Measurements from ENCODE around the gene IFT80. TPM values are rescaled to one million over a fixed set of nuclear protein-coding genes. Genes with fewer than 3 reads are reported as not detected.

IFT80 gene
- total RNA-seq, 1 donor from 2014 or later, result 10.9 TPM

GRCh38 chr3:160440687-160441086, 41.7 kb upstream of the IFT80 start:
- H3K4me3 ChIP-seq, result no peak overlapping the region
- DNase-seq, result no peak
- no peaks in the 10 kb centered on the region for H3K27me3 ChIP-seq (ENCODE audit: low read depth)
- no peaks in the 10 kb centered on the region for H3K9me3 ChIP-seq (replicated peaks)
- TF ChIP-seq CTCF (IDR thresholded peaks at IDR 0.05; ENCODE audit: borderline replicate concordance), result no peak
- H3K27ac ChIP-seq (replicated peaks), result no peak overlapping the region
- H3K4me1 ChIP-seq, result no peaks in the 10 kb centered on the region
- intact Hi-C loops (cut with micrococcal nuclease), result no loop called here
- H3K36me3 ChIP-seq, result no peaks in the 10 kb centered on the region

- Histone ChIP-seq H3K27ac (replicated peaks) (no peak overlapping the region), H3K36me3 (peaks cover 20% of the 10 kb centered on the region), H3K9me3 (replicated peaks) (no peaks in the 10 kb centered on the region), H3K4me1 (no peaks in the 10 kb centered on the region), H3K27me3 (ENCODE audit: low read depth) (no peaks in the 10 kb centered on the region), H3K4me3 (no peak overlapping the region)
- TF ChIP-seq CTCF (IDR thresholded peaks at IDR 0.05; ENCODE audit: borderline replicate concordance), result no peak
- DNase-seq, result no peak
- intact Hi-C loops (cut with micrococcal nuclease), result no loop called here
Measured at GRCh38 chr3:160437083-160437455, 38.0 kb upstream of the IFT80 start.

GRCh38 chr3:160435747-160436146, 36.7 kb upstream of the IFT80 start:
- TF ChIP-seq CTCF (IDR thresholded peaks at IDR 0.05; ENCODE audit: borderline replicate concordance), result no peak

GRCh38 chr3:160435095-160435494, 36.1 kb upstream of the IFT80 start:
- H3K4me3 ChIP-seq, result no peak overlapping the region
- intact Hi-C loops (cut with micrococcal nuclease), result no loop called here
- no peak for DNase-seq
- H3K27ac ChIP-seq (replicated peaks), result no peak overlapping the region
- H3K4me1 ChIP-seq, result no peaks in the 10 kb centered on the region
- no peaks in the 10 kb centered on the region for H3K27me3 ChIP-seq (ENCODE audit: low read depth)
- no peak for TF ChIP-seq CTCF (IDR thresholded peaks at IDR 0.05; ENCODE audit: borderline replicate concordance)
- peaks cover 40% of the 10 kb centered on the region for H3K36me3 ChIP-seq
- H3K9me3 ChIP-seq (replicated peaks), result no peaks in the 10 kb centered on the region

More at GRCh38 chr3:160435747-160436146, 36.7 kb upstream of the IFT80 start:
- Histone ChIP-seq H3K4me1 (no peaks in the 10 kb centered on the region), H3K27ac (replicated peaks) (no peak overlapping the region), H3K36me3 (peaks cover 33% of the 10 kb centered on the region), H3K4me3 (no peak overlapping the region), H3K27me3 (ENCODE audit: low read depth) (no peaks in the 10 kb centered on the region), H3K9me3 (replicated peaks) (no peaks in the 10 kb centered on the region)
- no peak for DNase-seq
- intact Hi-C loops (cut with micrococcal nuclease), result no loop called here

GRCh38 chr3:160434071-160434470, 35.0 kb upstream of the IFT80 start:
- no peaks in the 10 kb centered on the region for H3K4me1 ChIP-seq
- no peak overlapping the region for H3K27ac ChIP-seq (replicated peaks)
- intact Hi-C loops (cut with micrococcal nuclease), result no loop called here
- H3K36me3 ChIP-seq, result peaks cover 50% of the 10 kb centered on the region
- no peaks in the 10 kb centered on the region for H3K27me3 ChIP-seq (ENCODE audit: low read depth)
- no peak for DNase-seq
- TF ChIP-seq CTCF (IDR thresholded peaks at IDR 0.05; ENCODE audit: borderline replicate concordance), result no peak
- H3K9me3 ChIP-seq (replicated peaks), result no peaks in the 10 kb centered on the region
- H3K4me3 ChIP-seq, result no peak overlapping the region

Measured in left ventricle myocardium inferior (tissue), 1 donor.